ENCODE measurements around the gene MEG3.

The MEG3 gene

GRCh38 chr14:100893760-100894159, 67.8 kb downstream of the MEG3 start:
- no peak overlapping the region for H3K27ac Mint-ChIP-seq
- H3K36me3 Mint-ChIP-seq (ENCODE audit: low read depth) = no peaks in the 10 kb centered on the region
- H3K9me3 Mint-ChIP-seq = no peaks in the 10 kb centered on the region
- H3K27me3 Mint-ChIP-seq (ENCODE audit: low read depth, poor library complexity) = peaks cover 16% of the 10 kb centered on the region
- no peak for TF ChIP-seq CTCF (IDR thresholded peaks at IDR 0.05)
- peaks cover 69% of the 10 kb centered on the region for H3K4me1 Mint-ChIP-seq
- no peak for DNase-seq
- no peak overlapping the region for H3K4me3 Mint-ChIP-seq

- Mint-ChIP-seq H3K4me1 (peaks cover 75% of the 10 kb centered on the region), H3K36me3 (ENCODE audit: low read depth) (no peaks in the 10 kb centered on the region), H3K4me3 (no peak overlapping the region), H3K27me3 (ENCODE audit: low read depth, poor library complexity) (peaks cover 16% of the 10 kb centered on the region), H3K27ac (no peak overlapping the region), H3K9me3 (no peaks in the 10 kb centered on the region)
- TF ChIP-seq CTCF (IDR thresholded peaks at IDR 0.05) = no peak
- DNase-seq = no peak
Observed at GRCh38 chr14:100894416-100894815, 68.5 kb downstream of the MEG3 start.

GRCh38 chr14:100895411-100895810, 69.5 kb downstream of the MEG3 start:
- TF ChIP-seq CTCF (IDR thresholded peaks at IDR 0.05) = no peak
- Mint-ChIP-seq H3K9me3 (no peaks in the 10 kb centered on the region), H3K27ac (peak overlapping the region; percentile 10), H3K27me3 (ENCODE audit: low read depth, poor library complexity) (peaks cover 15% of the 10 kb centered on the region), H3K36me3 (ENCODE audit: low read depth) (no peaks in the 10 kb centered on the region), H3K4me3 (peak overlapping the region; percentile 6), H3K4me1 (peaks cover 85% of the 10 kb centered on the region)
- DNase-seq = no peak

- H3K4me3 Mint-ChIP-seq = peak overlapping the region; percentile 22
- H3K36me3 Mint-ChIP-seq (ENCODE audit: low read depth) = no peaks in the 10 kb centered on the region
- peaks cover 91% of the 10 kb centered on the region for H3K4me1 Mint-ChIP-seq
- H3K27me3 Mint-ChIP-seq (ENCODE audit: low read depth, poor library complexity) = peaks cover 21% of the 10 kb centered on the region
- H3K9me3 Mint-ChIP-seq = no peaks in the 10 kb centered on the region
- peak overlapping the region; percentile 46 for H3K27ac Mint-ChIP-seq
- DNase-seq = no peak
- TF ChIP-seq CTCF (IDR thresholded peaks at IDR 0.05) = no peak
Observed at GRCh38 chr14:100896369-100897060, 70.6 kb downstream of the MEG3 start.

GRCh38 chr14:100898465-100898864, 72.5 kb downstream of the MEG3 start:
- H3K9me3 Mint-ChIP-seq = peaks cover 3% of the 10 kb centered on the region
- TF ChIP-seq CTCF (IDR thresholded peaks at IDR 0.05) = no peak
- H3K4me1 Mint-ChIP-seq = peaks cover 91% of the 10 kb centered on the region
- H3K4me3 Mint-ChIP-seq = no peak overlapping the region
- H3K27ac Mint-ChIP-seq = no peak overlapping the region
- peaks cover 28% of the 10 kb centered on the region for H3K27me3 Mint-ChIP-seq (ENCODE audit: low read depth, poor library complexity)
- no peak for DNase-seq
- no peaks in the 10 kb centered on the region for H3K36me3 Mint-ChIP-seq (ENCODE audit: low read depth)
